ENCODE data around the gene LSAMP. TPM values are rescaled to one million over a fixed set of nuclear protein-coding genes. Genes with fewer than 3 reads are reported as not detected.

LSAMP gene
- total and polyA plus RNA-seq, 2 of the 13 experiments (the other 11 are each of a cell fraction or from before 2014, with no cell fraction given), result not detected

DNA sequence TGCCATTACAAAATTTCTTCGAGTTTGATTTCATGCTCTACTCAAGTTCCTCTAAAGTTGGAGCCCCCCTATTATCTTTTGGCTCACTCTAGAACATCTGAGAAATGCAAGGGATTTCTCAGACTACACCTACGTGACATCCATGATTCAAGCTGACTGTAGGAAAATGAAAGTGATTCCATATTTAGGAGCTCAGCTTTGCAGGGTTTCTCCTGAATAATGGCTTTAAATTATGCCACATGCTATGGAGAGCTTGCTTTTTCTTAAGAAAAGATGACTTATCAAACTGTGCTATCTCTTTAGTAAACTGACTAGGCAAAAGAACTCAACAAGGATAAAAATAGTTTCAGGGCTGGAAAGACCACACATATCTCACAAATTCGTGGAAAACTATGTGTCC is 292.1 kb downstream of the LSAMP start (continued):
- TF ChIP-seq, protein P1, sequence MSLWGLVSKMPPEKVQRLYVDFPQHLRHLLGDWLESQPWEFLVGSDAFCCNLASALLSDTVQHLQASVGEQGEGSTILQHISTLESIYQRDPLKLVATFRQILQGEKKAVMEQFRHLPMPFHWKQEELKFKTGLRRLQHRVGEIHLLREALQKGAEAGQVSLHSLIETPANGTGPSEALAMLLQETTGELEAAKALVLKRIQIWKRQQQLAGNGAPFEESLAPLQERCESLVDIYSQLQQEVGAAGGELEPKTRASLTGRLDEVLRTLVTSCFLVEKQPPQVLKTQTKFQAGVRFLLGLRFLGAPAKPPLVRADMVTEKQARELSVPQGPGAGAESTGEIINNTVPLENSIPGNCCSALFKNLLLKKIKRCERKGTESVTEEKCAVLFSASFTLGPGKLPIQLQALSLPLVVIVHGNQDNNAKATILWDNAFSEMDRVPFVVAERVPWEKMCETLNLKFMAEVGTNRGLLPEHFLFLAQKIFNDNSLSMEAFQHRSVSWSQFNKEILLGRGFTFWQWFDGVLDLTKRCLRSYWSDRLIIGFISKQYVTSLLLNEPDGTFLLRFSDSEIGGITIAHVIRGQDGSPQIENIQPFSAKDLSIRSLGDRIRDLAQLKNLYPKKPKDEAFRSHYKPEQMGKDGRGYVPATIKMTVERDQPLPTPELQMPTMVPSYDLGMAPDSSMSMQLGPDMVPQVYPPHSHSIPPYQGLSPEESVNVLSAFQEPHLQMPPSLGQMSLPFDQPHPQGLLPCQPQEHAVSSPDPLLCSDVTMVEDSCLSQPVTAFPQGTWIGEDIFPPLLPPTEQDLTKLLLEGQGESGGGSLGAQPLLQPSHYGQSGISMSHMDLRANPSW (CRISPR knock-in tag; IDR thresholded peaks at IDR 0.05; ENCODE audit: borderline replicate concordance), result no peak
- TF ChIP-seq, protein P2, sequence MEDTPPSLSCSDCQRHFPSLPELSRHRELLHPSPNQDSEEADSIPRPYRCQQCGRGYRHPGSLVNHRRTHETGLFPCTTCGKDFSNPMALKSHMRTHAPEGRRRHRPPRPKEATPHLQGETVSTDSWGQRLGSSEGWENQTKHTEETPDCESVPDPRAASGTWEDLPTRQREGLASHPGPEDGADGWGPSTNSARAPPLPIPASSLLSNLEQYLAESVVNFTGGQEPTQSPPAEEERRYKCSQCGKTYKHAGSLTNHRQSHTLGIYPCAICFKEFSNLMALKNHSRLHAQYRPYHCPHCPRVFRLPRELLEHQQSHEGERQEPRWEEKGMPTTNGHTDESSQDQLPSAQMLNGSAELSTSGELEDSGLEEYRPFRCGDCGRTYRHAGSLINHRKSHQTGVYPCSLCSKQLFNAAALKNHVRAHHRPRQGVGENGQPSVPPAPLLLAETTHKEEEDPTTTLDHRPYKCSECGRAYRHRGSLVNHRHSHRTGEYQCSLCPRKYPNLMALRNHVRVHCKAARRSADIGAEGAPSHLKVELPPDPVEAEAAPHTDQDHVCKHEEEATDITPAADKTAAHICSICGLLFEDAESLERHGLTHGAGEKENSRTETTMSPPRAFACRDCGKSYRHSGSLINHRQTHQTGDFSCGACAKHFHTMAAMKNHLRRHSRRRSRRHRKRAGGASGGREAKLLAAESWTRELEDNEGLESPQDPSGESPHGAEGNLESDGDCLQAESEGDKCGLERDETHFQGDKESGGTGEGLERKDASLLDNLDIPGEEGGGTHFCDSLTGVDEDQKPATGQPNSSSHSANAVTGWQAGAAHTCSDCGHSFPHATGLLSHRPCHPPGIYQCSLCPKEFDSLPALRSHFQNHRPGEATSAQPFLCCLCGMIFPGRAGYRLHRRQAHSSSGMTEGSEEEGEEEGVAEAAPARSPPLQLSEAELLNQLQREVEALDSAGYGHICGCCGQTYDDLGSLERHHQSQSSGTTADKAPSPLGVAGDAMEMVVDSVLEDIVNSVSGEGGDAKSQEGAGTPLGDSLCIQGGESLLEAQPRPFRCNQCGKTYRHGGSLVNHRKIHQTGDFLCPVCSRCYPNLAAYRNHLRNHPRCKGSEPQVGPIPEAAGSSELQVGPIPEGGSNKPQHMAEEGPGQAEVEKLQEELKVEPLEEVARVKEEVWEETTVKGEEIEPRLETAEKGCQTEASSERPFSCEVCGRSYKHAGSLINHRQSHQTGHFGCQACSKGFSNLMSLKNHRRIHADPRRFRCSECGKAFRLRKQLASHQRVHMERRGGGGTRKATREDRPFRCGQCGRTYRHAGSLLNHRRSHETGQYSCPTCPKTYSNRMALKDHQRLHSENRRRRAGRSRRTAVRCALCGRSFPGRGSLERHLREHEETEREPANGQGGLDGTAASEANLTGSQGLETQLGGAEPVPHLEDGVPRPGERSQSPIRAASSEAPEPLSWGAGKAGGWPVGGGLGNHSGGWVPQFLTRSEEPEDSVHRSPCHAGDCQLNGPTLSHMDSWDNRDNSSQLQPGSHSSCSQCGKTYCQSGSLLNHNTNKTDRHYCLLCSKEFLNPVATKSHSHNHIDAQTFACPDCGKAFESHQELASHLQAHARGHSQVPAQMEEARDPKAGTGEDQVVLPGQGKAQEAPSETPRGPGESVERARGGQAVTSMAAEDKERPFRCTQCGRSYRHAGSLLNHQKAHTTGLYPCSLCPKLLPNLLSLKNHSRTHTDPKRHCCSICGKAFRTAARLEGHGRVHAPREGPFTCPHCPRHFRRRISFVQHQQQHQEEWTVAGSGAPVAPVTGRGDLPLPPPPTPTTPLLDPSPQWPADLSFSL (CRISPR knock-in tag; IDR thresholded peaks at IDR 0.05), result no peak
- TF ChIP-seq SOX5 (CRISPR knock-in tag; IDR thresholded peaks at IDR 0.05; ENCODE audit: borderline replicate concordance) (no peak), TP53 (CRISPR knock-in tag; conservative IDR thresholded peaks at IDR 0.05) (no peak), ZBTB44 (CRISPR knock-in tag; IDR thresholded peaks at IDR 0.05) (no peak), ZNF878 (CRISPR knock-in tag; IDR thresholded peaks at IDR 0.05) (no peak)

Measured in HepG2 (cell line).